ENCODE measurements around the gene SIGLEC6.

The SIGLEC6 gene

GRCh38 chr19:51547397-51548212, 16.1 kb upstream of the SIGLEC6 start:
- H3K27me3 ChIP-seq (replicated peaks; ENCODE audit: control insufficient read depth, insufficient read depth, low read length), result peaks cover 1% of the 10 kb centered on the region
- no peak overlapping the region for H3K4me3 ChIP-seq (replicated peaks; ENCODE audit: low read depth, low read length)
- no peak for DNase-seq (ENCODE audit: extremely low read depth, insufficient read length)
- H3K36me3 ChIP-seq (ENCODE audit: control insufficient read depth, insufficient read depth, low read length), result no peaks in the 10 kb centered on the region
- TF ChIP-seq CTCF (IDR thresholded peaks at IDR 0.05; ENCODE audit: insufficient read depth, low read length, poor library complexity, severe bottlenecking), result no peak

DNA sequence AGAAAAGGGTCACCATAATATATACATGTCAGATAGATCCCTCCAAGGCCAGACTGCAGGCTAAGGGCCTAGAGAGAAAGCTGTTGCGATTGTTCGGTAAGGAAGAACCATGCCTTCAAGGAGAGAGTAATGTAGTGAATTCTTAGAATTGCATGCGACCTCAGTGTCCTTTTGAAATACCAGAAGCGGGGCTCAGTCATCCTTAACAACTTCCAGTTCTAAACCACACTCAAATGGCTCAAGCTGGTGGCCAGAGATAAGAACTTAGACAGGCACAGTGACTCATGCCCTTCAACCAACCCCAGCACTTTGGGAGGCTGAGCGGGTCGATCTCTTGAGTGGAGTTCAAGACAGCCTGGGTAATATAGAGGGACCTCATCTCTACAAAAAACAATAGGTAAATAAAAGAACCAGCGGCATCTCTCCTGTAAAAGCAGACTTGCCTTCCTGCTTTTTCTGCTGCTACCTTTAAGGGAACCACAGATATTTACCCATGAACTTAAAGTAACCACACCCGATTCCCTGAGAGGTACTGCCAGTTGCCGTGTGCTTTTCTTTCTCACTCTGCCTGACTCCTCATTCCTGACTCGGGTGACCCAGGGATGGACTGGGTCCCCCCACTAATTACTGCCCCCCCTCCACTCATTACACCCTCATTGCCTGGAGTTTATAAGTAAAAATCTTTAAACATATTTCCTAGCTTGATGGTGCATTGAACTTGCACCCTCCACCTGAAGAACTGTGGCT, 15.4 kb upstream of the SIGLEC6 start:
- peaks cover 1% of the 10 kb centered on the region for H3K27me3 ChIP-seq (replicated peaks; ENCODE audit: control insufficient read depth, insufficient read depth, low read length)
- no peaks in the 10 kb centered on the region for H3K36me3 ChIP-seq (ENCODE audit: control insufficient read depth, insufficient read depth, low read length)
- DNase-seq (ENCODE audit: extremely low read depth, insufficient read length), result no peak
- no peak for TF ChIP-seq CTCF (IDR thresholded peaks at IDR 0.05; ENCODE audit: insufficient read depth, low read length, poor library complexity, severe bottlenecking)
- H3K4me3 ChIP-seq (replicated peaks; ENCODE audit: low read depth, low read length), result no peak overlapping the region

DNA sequence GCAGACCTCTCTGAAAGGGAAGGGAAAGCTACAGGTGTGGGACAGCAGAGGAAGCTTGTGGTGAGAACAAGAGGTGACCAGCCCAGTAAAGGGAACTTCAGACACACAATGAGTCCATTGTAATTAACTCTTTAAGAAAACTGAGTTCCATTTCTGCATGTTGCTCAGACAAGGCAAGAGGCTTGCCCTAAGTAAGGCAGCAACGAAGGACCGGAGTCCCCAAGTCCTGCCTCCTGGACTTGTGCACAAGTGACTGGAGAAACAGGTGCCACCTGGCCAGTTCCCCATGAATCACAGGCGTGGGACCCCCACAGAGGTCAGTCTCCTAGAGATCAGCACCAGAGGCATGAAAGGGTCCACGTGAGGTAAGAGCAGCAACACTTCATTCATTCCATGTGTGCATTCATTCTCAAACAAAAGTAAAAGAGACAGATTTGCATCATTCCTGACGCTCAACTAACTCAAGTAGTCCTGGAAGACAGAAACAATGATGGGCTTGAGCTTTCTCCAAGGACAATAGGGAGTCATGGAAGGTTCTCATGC, 14.7 kb upstream of the SIGLEC6 start:
- H3K4me3 ChIP-seq (replicated peaks; ENCODE audit: low read depth, low read length), result no peak overlapping the region
- H3K27me3 ChIP-seq (replicated peaks; ENCODE audit: control insufficient read depth, insufficient read depth, low read length), result peaks cover 1% of the 10 kb centered on the region
- TF ChIP-seq CTCF (IDR thresholded peaks at IDR 0.05; ENCODE audit: insufficient read depth, low read length, poor library complexity, severe bottlenecking), result no peak
- no peaks in the 10 kb centered on the region for H3K36me3 ChIP-seq (ENCODE audit: control insufficient read depth, insufficient read depth, low read length)
- DNase-seq (ENCODE audit: extremely low read depth, insufficient read length), result no peak

DNA sequence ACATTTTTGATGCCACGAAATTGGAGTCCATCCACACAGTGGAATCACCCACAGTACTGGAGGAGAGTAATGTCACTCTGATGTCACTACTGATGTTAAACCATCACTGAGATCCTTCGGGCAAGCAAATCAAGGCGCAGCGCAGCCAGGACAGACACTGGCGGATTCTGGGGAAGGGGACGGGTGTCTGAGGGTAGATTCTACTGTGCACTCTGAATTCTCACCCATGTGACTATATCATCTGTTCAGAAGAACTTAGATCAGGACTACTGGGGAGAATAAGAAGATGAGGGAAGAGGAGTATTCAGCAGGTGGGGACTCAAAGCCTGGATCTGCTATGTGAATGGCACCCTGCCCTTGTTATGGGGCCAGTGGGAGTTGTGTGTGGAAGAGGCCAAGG, 12.6 kb upstream of the SIGLEC6 start:
- DNase-seq (ENCODE audit: extremely low read depth, insufficient read length), result no peak
- Histone ChIP-seq H3K4me3 (replicated peaks; ENCODE audit: low read depth, low read length) (no peak overlapping the region), H3K36me3 (ENCODE audit: control insufficient read depth, insufficient read depth, low read length) (no peaks in the 10 kb centered on the region), H3K27me3 (replicated peaks; ENCODE audit: control insufficient read depth, insufficient read depth, low read length) (peaks cover 1% of the 10 kb centered on the region)
- TF ChIP-seq CTCF (IDR thresholded peaks at IDR 0.05; ENCODE audit: insufficient read depth, low read length, poor library complexity, severe bottlenecking), result no peak

DNA sequence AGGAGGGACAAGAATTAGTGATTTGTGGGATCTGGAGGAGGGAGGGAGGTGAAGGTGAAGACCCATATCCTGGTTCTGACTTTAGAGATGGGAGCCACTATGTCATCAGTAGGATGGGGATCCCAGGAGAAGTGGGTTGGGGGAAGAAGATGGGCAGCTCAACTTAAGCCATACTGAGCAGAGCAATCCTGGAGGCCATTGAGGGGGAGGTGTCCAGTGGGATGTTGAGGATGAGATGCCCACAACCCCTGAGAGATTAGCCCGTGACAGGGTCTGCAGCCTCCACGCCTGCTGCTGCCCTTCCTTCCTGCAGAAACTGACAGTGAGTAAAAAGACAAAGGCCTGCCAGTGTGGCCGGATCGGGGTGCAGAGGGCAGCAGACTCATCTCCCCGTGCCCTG, 11.2 kb upstream of the SIGLEC6 start:
- peaks cover 1% of the 10 kb centered on the region for H3K27me3 ChIP-seq (replicated peaks; ENCODE audit: control insufficient read depth, insufficient read depth, low read length)

More for the DNA sequence above, 11.2 kb upstream of the SIGLEC6 start:
- H3K36me3 ChIP-seq (ENCODE audit: control insufficient read depth, insufficient read depth, low read length), result no peaks in the 10 kb centered on the region
- DNase-seq (ENCODE audit: extremely low read depth, insufficient read length), result no peak
- H3K4me3 ChIP-seq (replicated peaks; ENCODE audit: low read depth, low read length), result no peak overlapping the region
- TF ChIP-seq CTCF (IDR thresholded peaks at IDR 0.05; ENCODE audit: insufficient read depth, low read length, poor library complexity, severe bottlenecking), result no peak

Data from GM06990 (cell line).